HG03045 (cell line): ENCODE results near the gene CCDC178.

Source experiments
- ATAC-seq: cut with Tn5 transposase; IDR thresholded peaks from one replicate; pipeline ENCODE4 v1.9.1; 2021; ENCODE audit warnings: mild to moderate bottlenecking, moderate library complexity; ENCODE audit not compliant: unreplicated experiment

The CCDC178 gene

GRCh38 chr18:33146014-33146413 is 294.5 kb downstream of the CCDC178 start:
- no peak for ATAC-seq

- no peak for ATAC-seq
Observed at GRCh38 chr18:33135951-33136660, 304.4 kb downstream of the CCDC178 start.

- no peak for ATAC-seq
Observed at GRCh38 chr18:33132657-33133056, 307.9 kb downstream of the CCDC178 start.

- ATAC-seq: no peak
Observed at GRCh38 chr18:33128581-33128980, 311.9 kb downstream of the CCDC178 start.

GRCh38 chr18:33123862-33124518 is 316.5 kb downstream of the CCDC178 start:
- no peak for ATAC-seq

GRCh38 chr18:33116376-33116775 is 324.1 kb downstream of the CCDC178 start:
- ATAC-seq: no peak

- no peak for ATAC-seq
Observed at GRCh38 chr18:33115917-33116316, 324.6 kb downstream of the CCDC178 start.

- no peak for ATAC-seq
Observed at GRCh38 chr18:33115476-33115875, 325.0 kb downstream of the CCDC178 start.

- ATAC-seq: no peak
Observed at GRCh38 chr18:33114749-33115148, 325.8 kb downstream of the CCDC178 start.

GRCh38 chr18:33113416-33113815 is 327.1 kb downstream of the CCDC178 start:
- ATAC-seq: no peak

GRCh38 chr18:33107511-33107910 is 333.0 kb downstream of the CCDC178 start:
- no peak for ATAC-seq

- ATAC-seq: no peak
Observed at GRCh38 chr18:33101316-33101715, 339.2 kb downstream of the CCDC178 start.

- no peak for ATAC-seq
Observed at GRCh38 chr18:33099626-33100025, 340.9 kb downstream of the CCDC178 start.

- ATAC-seq: no peak
Observed at GRCh38 chr18:33097126-33097525, 343.4 kb downstream of the CCDC178 start.

- no peak for ATAC-seq
Observed at GRCh38 chr18:33090461-33090860, 350.1 kb downstream of the CCDC178 start.

- no peak for ATAC-seq
Observed at GRCh38 chr18:33076601-33077000, 363.9 kb downstream of the CCDC178 start.

GRCh38 chr18:33074125-33074524 is 366.4 kb downstream of the CCDC178 start:
- ATAC-seq: no peak

GRCh38 chr18:33062834-33063364 is 377.6 kb downstream of the CCDC178 start:
- no peak for ATAC-seq

GRCh38 chr18:33052886-33053285 is 387.6 kb downstream of the CCDC178 start:
- no peak for ATAC-seq

GRCh38 chr18:33051407-33051806 is 389.1 kb downstream of the CCDC178 start:
- no peak for ATAC-seq

GRCh38 chr18:33040213-33040612 is 400.3 kb downstream of the CCDC178 start:
- ATAC-seq: no peak

GRCh38 chr18:33034945-33035344 is 405.6 kb downstream of the CCDC178 start:
- no peak for ATAC-seq
